GM21737 (cell line): ENCODE data around the gene ANKRD9.
"Not testable (repeated sequence)": the region's sequence is repeated elsewhere in the genome, so short reads cannot be mapped to it uniquely, and the experiment has no call there.

ENCODE experiments used
- ATAC-seq: cut with Tn5 transposase; IDR thresholded peaks from one replicate; pipeline ENCODE4 v1.9.1; 2021; ENCODE audit warnings: mild to moderate bottlenecking, moderate library complexity; ENCODE audit not compliant: unreplicated experiment

Gene ANKRD9

GRCh38 chr14:102509746-102510615, at the start of gene ANKRD9:
ANKRD9 (minus strand) TSS chr14:102509776; CDS start chr14:102507889, 1,887 bp downstream.
- peak; percentile 73 for ATAC-seq

- no peak for ATAC-seq
Measured at GRCh38 chr14:102558556-102558955, 49.0 kb upstream of the ANKRD9 start.

- ATAC-seq = no peak
Measured at GRCh38 chr14:102557434-102558226, 48.1 kb upstream of the ANKRD9 start.

GRCh38 chr14:102556098-102556677, 46.6 kb upstream of the ANKRD9 start:
- no peak for ATAC-seq

GRCh38 chr14:102554821-102555819, 45.5 kb upstream of the ANKRD9 start:
- ATAC-seq = no peak

GRCh38 chr14:102551995-102552705, 42.6 kb upstream of the ANKRD9 start:
- no peak for ATAC-seq

GRCh38 chr14:102550927-102551401, 41.4 kb upstream of the ANKRD9 start:
- ATAC-seq = not testable (repeated sequence)

GRCh38 chr14:102548616-102549240, 39.2 kb upstream of the ANKRD9 start:
- ATAC-seq = no peak

GRCh38 chr14:102545461-102546265, 36.1 kb upstream of the ANKRD9 start:
- no peak for ATAC-seq

- ATAC-seq = no peak
Measured at GRCh38 chr14:102544747-102545460, 35.3 kb upstream of the ANKRD9 start.

- no peak for ATAC-seq
Measured at GRCh38 chr14:102544046-102544746, 34.6 kb upstream of the ANKRD9 start.

- ATAC-seq = no peak
Measured at GRCh38 chr14:102541771-102542170, 32.2 kb upstream of the ANKRD9 start.

GRCh38 chr14:102541029-102541491, 31.5 kb upstream of the ANKRD9 start:
- not testable (repeated sequence) for ATAC-seq

- ATAC-seq = no peak
Measured at GRCh38 chr14:102540315-102541028, 30.9 kb upstream of the ANKRD9 start.

GRCh38 chr14:102539544-102540314, 30.2 kb upstream of the ANKRD9 start:
- ATAC-seq = no peak
